Gastrocnemius medialis (tissue), 4 donors: ENCODE measurements around the gene FNDC11. TPM values are rescaled to one million over a fixed set of nuclear protein-coding genes. Genes with fewer than 3 reads are reported as not detected.

Experiments
- ATAC-seq, 2 donors: fragments of 150-250 bp; one replicate each; pipeline ENCODE4 v1.9.1; 2016
- DNase-seq, 2 donors: peaks; one replicate each; pipeline ENCODE4 v3.0.0-alpha.2; 2019
- H3K27ac ChIP-seq, 4 donors: fragments of 200-600 bp; sonication (generic); 1 replicate in 1 of 4; 2 replicates in 3 of 4; pipeline ENCODE4 v1.5.1; 2016 to 2018; ENCODE audit warnings: mild to moderate bottlenecking in 2 of 4, moderate library complexity in 1 of 4
- H3K27me3 ChIP-seq, 3 donors: fragments of 200-600 bp; sonication (generic) in 2 of 3; 1 replicate in 1 of 3; 2 replicates in 2 of 3; pipeline versions ENCODE4 v1.5.1 to v1.6.0; 2016 to 2019; ENCODE audit warnings: mild to moderate bottlenecking in 1 of 3, moderate library complexity in 1 of 3
- H3K36me3 ChIP-seq, 2 donors: fragments of 200-600 bp; sonication (generic) in 1 of 2; one replicate each; pipeline ENCODE4 v1.5.1; 2017 to 2018
- H3K4me1 ChIP-seq, 2 donors: fragments of 200-600 bp; sonication (generic) in 1 of 2; one replicate each; pipeline ENCODE4 v1.5.1; 2016 to 2017; ENCODE audit warnings: mild to moderate bottlenecking in 2 of 2
- H3K4me3 ChIP-seq, 4 donors: fragments of 200-600 bp; sonication (generic) in 3 of 4; 1 replicate in 1 of 4; 2 replicates in 3 of 4; pipeline ENCODE4 v1.5.1; 2016 to 2019; ENCODE audit warnings: mild to moderate bottlenecking in 2 of 4
- H3K9me3 ChIP-seq, 3 donors: fragments of 200-600 bp; sonication (generic) in 2 of 3; 1 replicate in 1 of 3; 2 replicates in 2 of 3; pipeline ENCODE4 v1.5.1; 2016 to 2019
- CTCF ChIP-seq, 5 experiments: fragments of 450-650 bp in 3 of 5; fragments of 200-600 bp in 2 of 5; sonication (generic) in 2 of 5; IDR thresholded peaks in 4 of 5; conservative IDR thresholded peaks in 1 of 5; 1 replicate in 4 of 5; 2 replicates in 1 of 5; pipeline ENCODE4 v1.5.1; 2016 to 2019; ENCODE audit warnings: antibody characterized with exemption in 5 of 5, mild to moderate bottlenecking in 3 of 5, moderate library complexity in 3 of 5
- POLR2A ChIP-seq, 2 donors: fragments of 450-650 bp; IDR thresholded peaks; one replicate each; pipeline ENCODE4 v1.6.1; 2017; ENCODE audit warnings: antibody characterized with exemption in 2 of 2, mild to moderate bottlenecking in 2 of 2, moderate library complexity in 2 of 2
- in situ Hi-C, 4 donors: fragments of 200-750 bp; cut with MboI; loops; one replicate each; pipeline versions ENCODE4 v1.15.0 to v1.8.0; 2017; ENCODE audit warnings: low sequenced_read_pairs in 4 of 4
- intact Hi-C: fragments of 100-400 bp; cut with DNase I; formaldehyde crosslinking; loops from one replicate; pipeline ENCODE4 v1.15.1; 2023; ENCODE audit warnings: low total_unique reads
- total RNA-seq, 4 donors: library from RNA; depleted of rRNA; stranded (reverse); fragments of >200 nt; gene quantifications; one replicate each; pipeline versions ENCODE4 v1.1.0 to v1.2.3, GENCODE V29; 2016

The FNDC11 gene
- total RNA-seq, 4 donors from 2014 or later, result 0.13 TPM; not detected in 3

GRCh38 chr20:63554361-63555278, 661 bp downstream of the FNDC11 start:
- in situ Hi-C loops, result no loop called here
- H3K27ac ChIP-seq, result no peak overlapping the region
- DNase-seq (no peak), ATAC-seq (no peak)
- no peaks in the 10 kb centered on the region for H3K36me3 ChIP-seq
- intact Hi-C loops, result no loop called here
- TF ChIP-seq CTCF (IDR thresholded peaks at IDR 0.05 in 4 of 5, conservative IDR thresholded peaks at IDR 0.05 in 1 of 5), result no peak
- no peak for TF ChIP-seq POLR2A (IDR thresholded peaks at IDR 0.05)
- peak overlapping the region in 3 of 4 donors; percentile 50 to 60 (median 51) for H3K4me3 ChIP-seq
- H3K27me3 ChIP-seq, result peaks cover 18 to 23% (median 20%) of the 10 kb centered on the region in 3 donors
- H3K4me1 ChIP-seq, result no peaks in the 10 kb centered on the region
- no peaks in the 10 kb centered on the region for H3K9me3 ChIP-seq

- ATAC-seq, result no peak
- peaks cover 0 to 8% of the 10 kb centered on the region in 2 donors for H3K36me3 ChIP-seq
- no peak overlapping the region for H3K27ac ChIP-seq
- H3K27me3 ChIP-seq, result peaks cover 15 to 19% (median 16%) of the 10 kb centered on the region in 3 donors
- H3K4me3 ChIP-seq, result no peak overlapping the region
- H3K9me3 ChIP-seq, result no peaks in the 10 kb centered on the region
- DNase-seq, result no peak
- TF ChIP-seq CTCF (IDR thresholded peaks at IDR 0.05 in 4 of 5, conservative IDR thresholded peaks at IDR 0.05 in 1 of 5) (no peak), POLR2A (IDR thresholded peaks at IDR 0.05) (no peak)
- in situ Hi-C loops (no loop called here), intact Hi-C loops (no loop called here)
- no peaks in the 10 kb centered on the region for H3K4me1 ChIP-seq
Observed at GRCh38 chr20:63555661-63556381, 1.9 kb downstream of the FNDC11 start.

- H3K36me3 ChIP-seq, result peaks cover 0 to 9% of the 10 kb centered on the region in 2 donors
- in situ Hi-C loops, result no loop called here
- no peaks in the 10 kb centered on the region for H3K4me1 ChIP-seq
- TF ChIP-seq CTCF (IDR thresholded peaks at IDR 0.05 in 4 of 5, conservative IDR thresholded peaks at IDR 0.05 in 1 of 5) (no peak), POLR2A (IDR thresholded peaks at IDR 0.05) (no peak)
- peaks cover 9 to 15% (median 12%) of the 10 kb centered on the region in 3 donors for H3K27me3 ChIP-seq
- H3K4me3 ChIP-seq, result no peak overlapping the region
- H3K9me3 ChIP-seq, result no peaks in the 10 kb centered on the region
- no peak for ATAC-seq
- H3K27ac ChIP-seq, result no peak overlapping the region
- intact Hi-C loops, result no loop called here
- no peak for DNase-seq
Observed at GRCh38 chr20:63556873-63557478, 3.0 kb downstream of the FNDC11 start.

- in situ Hi-C loops, result no loop called here
- ATAC-seq, result no peak
- intact Hi-C loops, result no loop called here
Observed at GRCh38 chr20:63557481-63557891, 3.5 kb downstream of the FNDC11 start.

More at GRCh38 chr20:63557481-63557891, 3.5 kb downstream of the FNDC11 start:
- H3K9me3 ChIP-seq, result no peaks in the 10 kb centered on the region
- no peak overlapping the region for H3K4me3 ChIP-seq
- H3K27ac ChIP-seq, result no peak overlapping the region
- peaks cover 7 to 15% (median 12%) of the 10 kb centered on the region in 3 donors for H3K27me3 ChIP-seq
- no peaks in the 10 kb centered on the region for H3K4me1 ChIP-seq
- H3K36me3 ChIP-seq, result peaks cover 0 to 9% of the 10 kb centered on the region in 2 donors
- no peak for DNase-seq
- TF ChIP-seq POLR2A (IDR thresholded peaks at IDR 0.05), result no peak
- no peak for TF ChIP-seq CTCF (IDR thresholded peaks at IDR 0.05 in 4 of 5, conservative IDR thresholded peaks at IDR 0.05 in 1 of 5)
